PC-9 (cell line): ENCODE measurements around the gene DGCR6L. TPM values are rescaled to one million over a fixed set of nuclear protein-coding genes. Genes with fewer than 3 reads are reported as not detected.
"Not testable (repeated sequence)": the region's sequence is repeated elsewhere in the genome, so short reads cannot be mapped to it uniquely, and the experiment has no call there.

Experiments
- BruUV-seq: library from RNA; stranded (reverse); fragments of 400-500 nt; replicated peaks from 2 replicates; lab custom pipeline; 2021; lab: Mats Ljungman, UMichigan
- CTCF ChIA-PET: fragments of 300-600 bp; sonication (Branson Sonifier 250); formaldehyde crosslinking; loops from one replicate; lab custom pipeline; 2022; ENCODE audit warnings: antibody characterized with exemption; lab: Charles Lee
- POLR2A ChIA-PET: fragments of 300-600 bp; sonication (Branson Sonifier 250); formaldehyde crosslinking; loops from one replicate; lab custom pipeline; 2022; ENCODE audit warnings: antibody characterized with exemption; ENCODE audit not compliant: unreplicated experiment; lab: Charles Lee
- DNase-seq, 2 experiments: peaks; one replicate each; pipeline versions ENCODE4 v3.0.0 to v3.0.0-alpha.2; 2015 to 2022; ENCODE audit warnings: mixed read lengths in 1 of 2
- H2AFZ ChIP-seq: fragments of 200-600 bp; sonication (generic); 2 replicates; pipeline ENCODE4 v1.8.1; 2017; ENCODE audit warnings: antibody characterized with exemption
- H3F3A ChIP-seq: fragments of 200-600 bp; sonication (generic); 2 replicates; pipeline ENCODE4 v1.8.1; 2017; ENCODE audit warnings: antibody characterized with exemption, mild to moderate bottlenecking, low read depth; ENCODE audit not compliant: insufficient read depth
- H3K27ac ChIP-seq: fragments of 200-600 bp; sonication (generic); 2 replicates; pipeline ENCODE4 v1.6.1; 2016; ENCODE audit warnings: mixed run types
- H3K27me3 ChIP-seq: fragments of 200-600 bp; sonication (generic); 2 replicates; pipeline ENCODE4 v1.6.1; 2016; ENCODE audit warnings: low read depth, mixed run types; ENCODE audit not compliant: insufficient read depth
- H3K36me3 ChIP-seq: fragments of 200-600 bp; sonication (generic); 2 replicates; pipeline ENCODE4 v1.6.1; 2016; ENCODE audit warnings: low read depth, mixed run types
- H3K4me1 ChIP-seq: fragments of 200-600 bp; sonication (generic); replicated peaks from 2 replicates; pipeline ENCODE4 v1.6.1; 2016; ENCODE audit warnings: mixed run types; ENCODE audit not compliant: insufficient read depth
- H3K4me2 ChIP-seq: fragments of 200-600 bp; sonication (generic); 2 replicates; pipeline ENCODE4 v1.6.1; 2017; ENCODE audit warnings: mixed run types
- H3K4me3 ChIP-seq: fragments of 200-600 bp; sonication (generic); 2 replicates; pipeline ENCODE4 v1.6.1; 2016; ENCODE audit warnings: mixed run types
- H3K79me2 ChIP-seq: fragments of 200-600 bp; sonication (generic); 2 replicates; pipeline ENCODE4 v1.6.1; 2017; ENCODE audit warnings: low read depth, mixed run types
- H3K9me2 ChIP-seq: fragments of 200-600 bp; sonication (generic); 2 replicates; pipeline ENCODE4 v1.8.1; 2017; ENCODE audit warnings: mild to moderate bottlenecking; ENCODE audit not compliant: insufficient read depth
- H3K9me3 ChIP-seq: fragments of 200-600 bp; sonication (generic); 2 replicates; pipeline ENCODE4 v1.8.1; 2016; ENCODE audit warnings: low read depth; ENCODE audit not compliant: insufficient read depth
- H4K20me1 ChIP-seq: fragments of 200-600 bp; sonication (generic); 2 replicates; pipeline ENCODE4 v1.8.1; 2017; ENCODE audit not compliant: insufficient read depth
- CTCF ChIP-seq: fragments of 200-600 bp; sonication (generic); conservative IDR thresholded peaks from 2 replicates; pipeline ENCODE4 v1.6.1; 2017; ENCODE audit warnings: mixed run types, antibody characterized with exemption, mild to moderate bottlenecking, moderate library complexity
- EZH2 ChIP-seq: fragments of 200-600 bp; sonication (generic); IDR thresholded peaks from 2 replicates; pipeline ENCODE4 v1.8.0; 2017; ENCODE audit warnings: antibody characterized with exemption, low read depth
- intact Hi-C: fragments of 100-400 bp; cut with micrococcal nuclease; formaldehyde crosslinking; loops from one replicate; pipeline ENCODE4 v1.10.0; 2022; ENCODE audit not compliant: unreplicated experiment
- total RNA-seq: library from RNA; stranded (reverse); gene quantifications from 2 replicates; pipeline ENCODE4 v1.2.3, GENCODE V29; 2021

Gene DGCR6L
- total RNA-seq, 1 experiment from 2014 or later = 37.6 TPM

- Histone ChIP-seq H3F3A (no peaks in the 10 kb centered on the region), H3K9me2 (no peaks in the 10 kb centered on the region), H3K9me3 (no peaks in the 10 kb centered on the region), H3K4me1 (no peaks in the 10 kb centered on the region), H3K4me2 (peak within 1 kb of the TSS; percentile 68), H3K4me3 (peak within 1 kb of the TSS; percentile 45; the same call in 1 of the 2 replicates), H4K20me1 (no peaks in the 10 kb centered on the region), H2AFZ (no peak within 1 kb of the TSS), H3K27ac (no peak within 1 kb of the TSS), H3K27me3 (no peaks in the 10 kb centered on the region), H3K36me3 (no peaks in the 10 kb centered on the region), H3K79me2 (no peaks in the 10 kb centered on the region)
- TF ChIP-seq EZH2 = no peak
- TF ChIP-seq CTCF = no peak; the same call in 1 of the 2 replicates
- peak in 1 of 2 experiments; percentile 56 for DNase-seq
- ChIA-PET CTCF (no interaction called here), POLR2A (no interaction called here)
- no TSS peak for BruUV-seq
- intact Hi-C loops = no loop called here
These were observed 51.4 kb downstream of the DGCR6L start, which contains the start of gene RTN4R for GRCh38 chr22:20268279-20269012. Gene RTN4R (minus strand): TSS chr22:20268318. CDS start chr22:20268092, 226 bp downstream.

GRCh38 chr22:20267441-20268278 lies 52.2 kb downstream of the DGCR6L start:
- H2AFZ ChIP-seq = no peak overlapping the region
- BruUV-seq = no TSS peak
- H4K20me1 ChIP-seq = no peaks in the 10 kb centered on the region
- H3K4me2 ChIP-seq = peak overlapping the region; percentile 68
- H3K79me2 ChIP-seq = no peaks in the 10 kb centered on the region
- H3K27ac ChIP-seq = no peak overlapping the region
- peak in 1 of 2 experiments; percentile 18 for DNase-seq
- POLR2A ChIA-PET = no interaction called here
- CTCF ChIA-PET = no interaction called here
- no peaks in the 10 kb centered on the region for H3K4me1 ChIP-seq
- H3F3A ChIP-seq = no peaks in the 10 kb centered on the region
- intact Hi-C loops = no loop called here
- no peaks in the 10 kb centered on the region for H3K27me3 ChIP-seq
- H3K9me2 ChIP-seq = no peaks in the 10 kb centered on the region
- peak overlapping the region; percentile 45; the same call in 1 of the 2 replicates for H3K4me3 ChIP-seq
- H3K9me3 ChIP-seq = no peaks in the 10 kb centered on the region
- TF ChIP-seq EZH2 (no peak), CTCF (no peak)
- H3K36me3 ChIP-seq = no peaks in the 10 kb centered on the region

DNA sequence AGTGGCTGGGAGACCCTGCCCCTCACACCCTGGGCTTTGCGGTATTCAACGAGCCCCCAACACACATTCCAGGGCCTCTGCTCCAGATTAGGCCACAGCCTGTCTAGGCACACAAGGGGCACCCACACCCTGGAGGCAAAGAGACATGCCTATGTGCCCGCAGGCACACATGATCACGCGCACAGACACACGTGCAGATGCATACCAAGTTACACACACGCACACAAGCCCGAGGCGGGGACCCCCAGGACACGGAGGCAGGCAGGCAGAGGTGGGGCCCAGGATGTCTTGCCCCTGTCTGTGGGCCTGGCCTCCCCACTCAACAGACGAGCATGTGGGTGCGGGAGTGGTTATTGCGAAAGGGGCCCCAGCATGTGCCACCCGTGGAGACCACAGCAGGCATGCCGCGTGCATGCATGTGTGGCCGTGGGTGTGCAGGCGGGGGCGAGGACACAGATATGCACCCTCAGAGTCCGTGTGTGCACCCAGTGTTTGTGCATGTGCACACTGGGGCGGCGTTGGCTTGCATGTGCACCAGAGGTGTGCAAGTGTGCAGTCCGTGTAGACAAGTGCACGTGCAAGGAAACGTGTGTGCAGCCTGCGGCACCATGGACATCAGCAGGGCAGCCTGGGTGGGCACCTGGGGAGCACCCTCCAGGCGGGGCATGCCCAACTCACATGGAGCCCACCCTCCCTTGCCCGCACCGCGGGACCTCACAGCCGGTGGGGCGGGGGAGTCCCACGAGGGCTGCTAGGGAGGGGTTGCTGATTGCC lies 53.0 kb downstream of the DGCR6L start:
- H3K4me1 ChIP-seq, CTCF ChIA-PET, H2AFZ ChIP-seq, H3K27ac ChIP-seq, H3K9me3 ChIP-seq, H3K27me3 ChIP-seq, POLR2A ChIA-PET, H3K36me3 ChIP-seq, H4K20me1 ChIP-seq, H3K79me2 ChIP-seq, BruUV-seq, intact Hi-C loops, H3F3A ChIP-seq, H3K9me2 ChIP-seq, DNase-seq: not testable (repeated sequence)
- Histone ChIP-seq H3K4me3 (peak overlapping the region; percentile 45; the same call in 1 of the 2 replicates), H3K4me2 (peak overlapping the region; percentile 68)

GRCh38 chr22:20265772-20266666 lies 53.8 kb downstream of the DGCR6L start:
- H3K4me1 ChIP-seq, H3K4me2 ChIP-seq, H3K36me3 ChIP-seq, DNase-seq, H3K9me3 ChIP-seq, H3K27me3 ChIP-seq, POLR2A ChIA-PET, H2AFZ ChIP-seq, H3F3A ChIP-seq, CTCF ChIA-PET, H3K27ac ChIP-seq, intact Hi-C loops, H3K79me2 ChIP-seq, H4K20me1 ChIP-seq, H3K9me2 ChIP-seq, H3K4me3 ChIP-seq: not testable (repeated sequence)
- BruUV-seq = TSS peak; percentile 27
